K562 (cell line): Measurements from ENCODE around the gene PAFAH1B2. TPM values are rescaled to one million over a fixed set of nuclear protein-coding genes. Genes with fewer than 3 reads are reported as not detected.

Experiments used
- EHMT2 ChIP-seq: fragments of 450-650 bp; IDR thresholded peaks from 2 replicates; pipeline ENCODE4 v1.6.1; 2018; ENCODE audit warnings: antibody characterized with exemption
- EZH2 ChIP-seq: IDR thresholded peaks from 2 replicates; pipeline ENCODE4 v1.6.1; 2012; ENCODE audit warnings: low read depth, mild to moderate bottlenecking, inconsistent platforms, low read length, borderline replicate concordance
- HNRNPL ChIP-seq: fragments of 200-400 bp; formaldehyde crosslinking; IDR thresholded peaks from 2 replicates; pipeline ENCODE4 v1.6.1; 2017; ENCODE audit warnings: low read depth, mild to moderate bottlenecking, low read length
- ILF3 ChIP-seq: fragments of 450-650 bp; IDR thresholded peaks from 2 replicates; pipeline ENCODE4 v1.6.1; 2018; ENCODE audit warnings: antibody characterized with exemption, mild to moderate bottlenecking, moderate library complexity, borderline replicate concordance
- RBM14 ChIP-seq: fragments of 200-400 bp; formaldehyde crosslinking; IDR thresholded peaks from 2 replicates; pipeline ENCODE4 v1.6.1; 2018; ENCODE audit warnings: low read depth, mild to moderate bottlenecking, low read length, moderate library complexity, borderline replicate concordance; ENCODE audit not compliant: insufficient read depth
- ZBTB17 ChIP-seq: fragments of 450-650 bp; formaldehyde crosslinking; IDR thresholded peaks from 2 replicates; pipeline ENCODE4 v1.4.0; 2020; ENCODE audit warnings: mild to moderate bottlenecking
- ZNF41 ChIP-seq: fragments of 250-450 bp; sonication (Bioruptor Pico); conservative IDR thresholded peaks from 2 replicates; pipeline ENCODE4 v1.4.0; 2020; ENCODE audit warnings: mild to moderate bottlenecking
- ZNF766 ChIP-seq: fragments of 200-800 bp; sonication (Bioruptor generic); conservative IDR thresholded peaks from 2 replicates; pipeline ENCODE4 v1.6.1; 2016; ENCODE audit warnings: missing genetic modification characterization, missing compliant biosample characterization
- polyA plus RNA-seq, 8 experiments: library from polyadenylated mRNA; depleted of rRNA in 4 of 8; stranded (reverse) in 5 of 8; unstranded in 3 of 8; fragments of >200 nt; fragmentation: Nextera tagmentation in 2 of 8; fragmentation: Illumina TruSeq in 1 of 8; extraction: Ambion mirVana in 2 of 8; extraction: Trizol in 1 of 8; gene quantifications; 2 replicates each; pipeline versions ENCODE4 v1.2.1 to v1.2.3, GENCODE V29; 2011 to 2014; ENCODE audit warnings: inconsistent platforms in 1 of 8, missing spikeins in 1 of 8
- total RNA-seq, 7 experiments: library from RNA; depleted of rRNA in 6 of 7; stranded (reverse); fragments of >200 nt in 6 of 7; fragmentation: Illumina TruSeq in 2 of 7; extraction: Trizol in 2 of 7; gene quantifications; 2 replicates each; pipeline versions ENCODE4 v1.2.1 to v1.2.3, GENCODE V29; 2011 to 2021; ENCODE audit warnings: low replicate concordance in 1 of 7
- TF ChIP-seq, protein P1 (sequence below), 2 experiments: fragments of 450-650 bp in 1 of 2; sonication (generic) in 1 of 2; formaldehyde crosslinking in 1 of 2; IDR thresholded peaks in 1 of 2; conservative IDR thresholded peaks in 1 of 2; 2 replicates each; pipeline versions ENCODE4 v1.6.1 to v1.8.1; 2016 to 2023; ENCODE audit warnings: mild to moderate bottlenecking in 2 of 2, moderate library complexity in 2 of 2, inconsistent platforms in 1 of 2, missing genetic modification reagents in 1 of 2
- TF ChIP-seq, protein P2 (sequence below): sonication (generic); formaldehyde crosslinking; IDR thresholded peaks from 2 replicates; pipeline ENCODE4 v1.8.1; 2022; ENCODE audit warnings: missing genetic modification reagents
- TF ChIP-seq, protein P3 (sequence below): fragments of 200-400 bp; formaldehyde crosslinking; IDR thresholded peaks from 2 replicates; pipeline ENCODE4 v1.6.1; 2017; ENCODE audit warnings: mild to moderate bottlenecking, low read depth, low read length, moderate library complexity
- TF ChIP-seq, protein P4 (sequence below): fragments of 250-450 bp; sonication (Bioruptor Pico); IDR thresholded peaks from 2 replicates; pipeline ENCODE4 v1.5.0; 2022; ENCODE audit warnings: mild to moderate bottlenecking
- TF ChIP-seq, protein P5 (sequence below): sonication (generic); formaldehyde crosslinking; IDR thresholded peaks from 2 replicates; pipeline ENCODE4 v1.8.1; 2023; ENCODE audit warnings: mild to moderate bottlenecking, missing genetic modification reagents
- TF ChIP-seq, protein P6 (sequence below), 2 experiments: fragments of 450-650 bp in 1 of 2; sonication (generic) in 1 of 2; formaldehyde crosslinking; conservative IDR thresholded peaks; 2 replicates each; pipeline versions ENCODE4 v1.4.0 to v1.8.1; 2020 to 2022; ENCODE audit warnings: mild to moderate bottlenecking in 1 of 2, missing genetic modification reagents in 1 of 2
- TF ChIP-seq, protein P7 (sequence below): fragments of 250-450 bp; sonication (Bioruptor Pico); IDR thresholded peaks from 2 replicates; pipeline ENCODE4 v1.8.0; 2021; ENCODE audit warnings: mild to moderate bottlenecking, moderate library complexity

Gene PAFAH1B2
- total and polyA plus RNA-seq, 9 of the 15 experiments (the other 6 are each of a cell fraction or from before 2014, with no cell fraction given) = 27.8 to 94.7 (median 64.9) TPM

DNA sequence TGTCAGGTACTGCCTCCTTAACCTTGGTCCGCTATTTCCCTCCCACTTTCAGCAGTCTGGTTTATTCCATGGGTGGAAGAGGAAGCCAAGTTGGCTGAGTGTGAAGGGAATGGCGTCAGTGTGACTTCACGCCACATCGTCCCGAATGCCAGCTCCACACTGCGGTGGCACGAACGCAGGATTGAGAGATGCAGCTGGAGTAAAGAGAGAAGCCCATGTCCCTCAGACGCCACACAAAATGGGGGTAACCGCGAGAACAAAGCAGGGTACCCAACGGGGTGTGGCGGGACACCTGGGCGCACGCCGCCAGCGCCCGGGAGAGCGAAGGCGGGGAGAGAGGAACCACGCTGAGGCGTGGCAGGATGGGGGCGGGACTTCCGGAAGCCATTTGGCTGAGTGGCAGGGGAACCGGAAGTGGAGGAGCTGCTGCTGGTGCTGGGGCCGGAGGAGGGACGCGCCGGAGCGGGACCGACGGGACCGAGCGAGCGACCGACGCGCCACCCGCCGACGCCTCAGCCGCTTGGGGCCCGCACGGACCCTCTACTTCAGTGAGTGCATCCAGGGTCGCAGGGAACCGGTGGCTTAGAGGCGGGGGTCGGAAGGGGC, at the start of gene PAFAH1B2 (continued):
- TF ChIP-seq ILF3 (no peak), ZNF766 (CRISPR knock-in tag) (no peak), ZNF41 (no peak), EZH2 (no peak), HNRNPL (no peak), ZBTB17 (CRISPR knock-in tag) (0 out of 2 replicates have a peak, but pooled peaks have one; percentile 19), EHMT2 (no peak), RBM14 (no peak)
- TF ChIP-seq, protein P1, sequence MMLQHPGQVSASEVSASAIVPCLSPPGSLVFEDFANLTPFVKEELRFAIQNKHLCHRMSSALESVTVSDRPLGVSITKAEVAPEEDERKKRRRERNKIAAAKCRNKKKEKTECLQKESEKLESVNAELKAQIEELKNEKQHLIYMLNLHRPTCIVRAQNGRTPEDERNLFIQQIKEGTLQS (IDR thresholded peaks at IDR 0.05) = peak; percentile 29; the same call in 1 of the 2 replicates
- TF ChIP-seq, protein P1 (CRISPR knock-in tag; conservative IDR thresholded peaks at IDR 0.05) = no peak; the same call in 1 of the 2 replicates
- TF ChIP-seq, protein P2, sequence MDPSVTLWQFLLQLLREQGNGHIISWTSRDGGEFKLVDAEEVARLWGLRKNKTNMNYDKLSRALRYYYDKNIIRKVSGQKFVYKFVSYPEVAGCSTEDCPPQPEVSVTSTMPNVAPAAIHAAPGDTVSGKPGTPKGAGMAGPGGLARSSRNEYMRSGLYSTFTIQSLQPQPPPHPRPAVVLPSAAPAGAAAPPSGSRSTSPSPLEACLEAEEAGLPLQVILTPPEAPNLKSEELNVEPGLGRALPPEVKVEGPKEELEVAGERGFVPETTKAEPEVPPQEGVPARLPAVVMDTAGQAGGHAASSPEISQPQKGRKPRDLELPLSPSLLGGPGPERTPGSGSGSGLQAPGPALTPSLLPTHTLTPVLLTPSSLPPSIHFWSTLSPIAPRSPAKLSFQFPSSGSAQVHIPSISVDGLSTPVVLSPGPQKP = no peak
- TF ChIP-seq, protein P3, sequence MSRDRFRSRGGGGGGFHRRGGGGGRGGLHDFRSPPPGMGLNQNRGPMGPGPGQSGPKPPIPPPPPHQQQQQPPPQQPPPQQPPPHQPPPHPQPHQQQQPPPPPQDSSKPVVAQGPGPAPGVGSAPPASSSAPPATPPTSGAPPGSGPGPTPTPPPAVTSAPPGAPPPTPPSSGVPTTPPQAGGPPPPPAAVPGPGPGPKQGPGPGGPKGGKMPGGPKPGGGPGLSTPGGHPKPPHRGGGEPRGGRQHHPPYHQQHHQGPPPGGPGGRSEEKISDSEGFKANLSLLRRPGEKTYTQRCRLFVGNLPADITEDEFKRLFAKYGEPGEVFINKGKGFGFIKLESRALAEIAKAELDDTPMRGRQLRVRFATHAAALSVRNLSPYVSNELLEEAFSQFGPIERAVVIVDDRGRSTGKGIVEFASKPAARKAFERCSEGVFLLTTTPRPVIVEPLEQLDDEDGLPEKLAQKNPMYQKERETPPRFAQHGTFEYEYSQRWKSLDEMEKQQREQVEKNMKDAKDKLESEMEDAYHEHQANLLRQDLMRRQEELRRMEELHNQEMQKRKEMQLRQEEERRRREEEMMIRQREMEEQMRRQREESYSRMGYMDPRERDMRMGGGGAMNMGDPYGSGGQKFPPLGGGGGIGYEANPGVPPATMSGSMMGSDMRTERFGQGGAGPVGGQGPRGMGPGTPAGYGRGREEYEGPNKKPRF = no peak
- TF ChIP-seq, protein P4, sequence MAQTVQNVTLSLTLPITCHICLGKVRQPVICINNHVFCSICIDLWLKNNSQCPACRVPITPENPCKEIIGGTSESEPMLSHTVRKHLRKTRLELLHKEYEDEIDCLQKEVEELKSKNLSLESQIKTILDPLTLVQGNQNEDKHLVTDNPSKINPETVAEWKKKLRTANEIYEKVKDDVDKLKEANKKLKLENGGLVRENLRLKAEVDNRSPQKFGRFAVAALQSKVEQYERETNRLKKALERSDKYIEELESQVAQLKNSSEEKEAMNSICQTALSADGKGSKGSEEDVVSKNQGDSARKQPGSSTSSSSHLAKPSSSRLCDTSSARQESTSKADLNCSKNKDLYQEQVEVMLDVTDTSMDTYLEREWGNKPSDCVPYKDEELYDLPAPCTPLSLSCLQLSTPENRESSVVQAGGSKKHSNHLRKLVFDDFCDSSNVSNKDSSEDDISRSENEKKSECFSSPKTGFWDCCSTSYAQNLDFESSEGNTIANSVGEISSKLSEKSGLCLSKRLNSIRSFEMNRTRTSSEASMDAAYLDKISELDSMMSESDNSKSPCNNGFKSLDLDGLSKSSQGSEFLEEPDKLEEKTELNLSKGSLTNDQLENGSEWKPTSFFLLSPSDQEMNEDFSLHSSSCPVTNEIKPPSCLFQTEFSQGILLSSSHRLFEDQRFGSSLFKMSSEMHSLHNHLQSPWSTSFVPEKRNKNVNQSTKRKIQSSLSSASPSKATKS (CRISPR knock-in tag) = no peak
- TF ChIP-seq, protein P5, sequence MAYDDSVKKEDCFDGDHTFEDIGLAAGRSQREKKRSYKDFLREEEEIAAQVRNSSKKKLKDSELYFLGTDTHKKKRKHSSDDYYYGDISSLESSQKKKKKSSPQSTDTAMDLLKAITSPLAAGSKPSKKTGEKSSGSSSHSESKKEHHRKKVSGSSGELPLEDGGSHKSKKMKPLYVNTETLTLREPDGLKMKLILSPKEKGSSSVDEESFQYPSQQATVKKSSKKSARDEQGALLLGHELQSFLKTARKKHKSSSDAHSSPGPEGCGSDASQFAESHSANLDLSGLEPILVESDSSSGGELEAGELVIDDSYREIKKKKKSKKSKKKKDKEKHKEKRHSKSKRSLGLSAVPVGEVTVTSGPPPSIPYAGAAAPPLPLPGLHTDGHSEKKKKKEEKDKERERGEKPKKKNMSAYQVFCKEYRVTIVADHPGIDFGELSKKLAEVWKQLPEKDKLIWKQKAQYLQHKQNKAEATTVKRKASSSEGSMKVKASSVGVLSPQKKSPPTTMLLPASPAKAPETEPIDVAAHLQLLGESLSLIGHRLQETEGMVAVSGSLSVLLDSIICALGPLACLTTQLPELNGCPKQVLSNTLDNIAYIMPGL (CRISPR knock-in tag) = no peak; the same call in 1 of the 2 replicates
- TF ChIP-seq, protein P6, sequence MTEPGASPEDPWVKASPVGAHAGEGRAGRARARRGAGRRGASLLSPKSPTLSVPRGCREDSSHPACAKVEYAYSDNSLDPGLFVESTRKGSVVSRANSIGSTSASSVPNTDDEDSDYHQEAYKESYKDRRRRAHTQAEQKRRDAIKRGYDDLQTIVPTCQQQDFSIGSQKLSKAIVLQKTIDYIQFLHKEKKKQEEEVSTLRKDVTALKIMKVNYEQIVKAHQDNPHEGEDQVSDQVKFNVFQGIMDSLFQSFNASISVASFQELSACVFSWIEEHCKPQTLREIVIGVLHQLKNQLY (CRISPR knock-in tag; conservative IDR thresholded peaks at IDR 0.05) = no peak
- TF ChIP-seq, protein P7, sequence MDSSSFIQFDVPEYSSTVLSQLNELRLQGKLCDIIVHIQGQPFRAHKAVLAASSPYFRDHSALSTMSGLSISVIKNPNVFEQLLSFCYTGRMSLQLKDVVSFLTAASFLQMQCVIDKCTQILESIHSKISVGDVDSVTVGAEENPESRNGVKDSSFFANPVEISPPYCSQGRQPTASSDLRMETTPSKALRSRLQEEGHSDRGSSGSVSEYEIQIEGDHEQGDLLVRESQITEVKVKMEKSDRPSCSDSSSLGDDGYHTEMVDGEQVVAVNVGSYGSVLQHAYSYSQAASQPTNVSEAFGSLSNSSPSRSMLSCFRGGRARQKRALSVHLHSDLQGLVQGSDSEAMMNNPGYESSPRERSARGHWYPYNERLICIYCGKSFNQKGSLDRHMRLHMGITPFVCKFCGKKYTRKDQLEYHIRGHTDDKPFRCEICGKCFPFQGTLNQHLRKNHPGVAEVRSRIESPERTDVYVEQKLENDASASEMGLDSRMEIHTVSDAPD (CRISPR knock-in tag) = no peak
